HG03457 (cell line): ENCODE measurements around the gene SF1.

Experiments used
- ATAC-seq: cut with Tn5 transposase; IDR thresholded peaks from one replicate; pipeline ENCODE4 v1.9.1; 2021; ENCODE audit warnings: moderate number of reproducible peaks; ENCODE audit not compliant: unreplicated experiment

Gene SF1

GRCh38 chr11:64714666-64715065, 63.7 kb downstream of the SF1 start:
- ATAC-seq, result no peak
